ENCODE data around the gene NVL.

DNA sequence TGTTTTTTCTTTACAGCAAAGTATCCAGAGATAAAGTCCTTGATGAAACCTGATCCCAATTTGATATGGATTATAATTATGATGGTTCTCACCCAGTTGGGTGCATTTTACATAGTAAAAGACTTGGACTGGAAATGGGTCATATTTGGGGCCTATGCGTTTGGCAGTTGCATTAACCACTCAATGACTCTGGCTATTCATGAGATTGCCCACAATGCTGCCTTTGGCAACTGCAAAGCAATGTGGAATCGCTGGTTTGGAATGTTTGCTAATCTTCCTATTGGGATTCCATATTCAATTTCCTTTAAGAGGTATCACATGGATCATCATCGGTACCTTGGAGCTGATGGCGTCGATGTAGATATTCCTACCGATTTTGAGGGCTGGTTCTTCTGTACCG, 140.4 kb downstream of the NVL start:
- TF ChIP-seq, protein P1, sequence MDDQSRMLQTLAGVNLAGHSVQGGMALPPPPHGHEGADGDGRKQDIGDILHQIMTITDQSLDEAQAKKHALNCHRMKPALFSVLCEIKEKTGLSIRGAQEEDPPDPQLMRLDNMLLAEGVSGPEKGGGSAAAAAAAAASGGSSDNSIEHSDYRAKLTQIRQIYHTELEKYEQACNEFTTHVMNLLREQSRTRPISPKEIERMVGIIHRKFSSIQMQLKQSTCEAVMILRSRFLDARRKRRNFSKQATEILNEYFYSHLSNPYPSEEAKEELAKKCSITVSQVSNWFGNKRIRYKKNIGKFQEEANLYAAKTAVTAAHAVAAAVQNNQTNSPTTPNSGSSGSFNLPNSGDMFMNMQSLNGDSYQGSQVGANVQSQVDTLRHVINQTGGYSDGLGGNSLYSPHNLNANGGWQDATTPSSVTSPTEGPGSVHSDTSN (IDR thresholded peaks at IDR 0.05), result no peak
- no peak for TF ChIP-seq MXI1 (IDR thresholded peaks at IDR 0.05; ENCODE audit: low read depth, low read length)
- TF ChIP-seq POLR2AphosphoS5 (IDR thresholded peaks at IDR 0.05; ENCODE audit: low read depth, low read length), result no peak
- no peak for TF ChIP-seq RAD21 (IDR thresholded peaks at IDR 0.05; ENCODE audit: low read length)
- TF ChIP-seq, protein P2, sequence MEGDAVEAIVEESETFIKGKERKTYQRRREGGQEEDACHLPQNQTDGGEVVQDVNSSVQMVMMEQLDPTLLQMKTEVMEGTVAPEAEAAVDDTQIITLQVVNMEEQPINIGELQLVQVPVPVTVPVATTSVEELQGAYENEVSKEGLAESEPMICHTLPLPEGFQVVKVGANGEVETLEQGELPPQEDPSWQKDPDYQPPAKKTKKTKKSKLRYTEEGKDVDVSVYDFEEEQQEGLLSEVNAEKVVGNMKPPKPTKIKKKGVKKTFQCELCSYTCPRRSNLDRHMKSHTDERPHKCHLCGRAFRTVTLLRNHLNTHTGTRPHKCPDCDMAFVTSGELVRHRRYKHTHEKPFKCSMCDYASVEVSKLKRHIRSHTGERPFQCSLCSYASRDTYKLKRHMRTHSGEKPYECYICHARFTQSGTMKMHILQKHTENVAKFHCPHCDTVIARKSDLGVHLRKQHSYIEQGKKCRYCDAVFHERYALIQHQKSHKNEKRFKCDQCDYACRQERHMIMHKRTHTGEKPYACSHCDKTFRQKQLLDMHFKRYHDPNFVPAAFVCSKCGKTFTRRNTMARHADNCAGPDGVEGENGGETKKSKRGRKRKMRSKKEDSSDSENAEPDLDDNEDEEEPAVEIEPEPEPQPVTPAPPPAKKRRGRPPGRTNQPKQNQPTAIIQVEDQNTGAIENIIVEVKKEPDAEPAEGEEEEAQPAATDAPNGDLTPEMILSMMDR (IDR thresholded peaks at IDR 0.05), result no peak
- TF ChIP-seq GATA2 (CRISPR knock-in tag; IDR thresholded peaks at IDR 0.05), result no peak
- TF ChIP-seq, protein P3, sequence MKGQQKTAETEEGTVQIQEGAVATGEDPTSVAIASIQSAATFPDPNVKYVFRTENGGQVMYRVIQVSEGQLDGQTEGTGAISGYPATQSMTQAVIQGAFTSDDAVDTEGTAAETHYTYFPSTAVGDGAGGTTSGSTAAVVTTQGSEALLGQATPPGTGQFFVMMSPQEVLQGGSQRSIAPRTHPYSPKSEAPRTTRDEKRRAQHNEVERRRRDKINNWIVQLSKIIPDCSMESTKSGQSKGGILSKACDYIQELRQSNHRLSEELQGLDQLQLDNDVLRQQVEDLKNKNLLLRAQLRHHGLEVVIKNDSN (IDR thresholded peaks at IDR 0.05; ENCODE audit: borderline replicate concordance, low read depth), result no peak
- no peak for TF ChIP-seq RXRA (IDR thresholded peaks at IDR 0.05; ENCODE audit: borderline replicate concordance, low read depth)
- no peak for TF ChIP-seq NRF1 (IDR thresholded peaks at IDR 0.05; ENCODE audit: low read depth, low read length)
- no peak for TF ChIP-seq RFX5 (IDR thresholded peaks at IDR 0.05; ENCODE audit: low read length)
- TF ChIP-seq EZH2phosphoT487 (IDR thresholded peaks at IDR 0.05; ENCODE audit: borderline replicate concordance, low read depth), result no peak
- TF ChIP-seq, protein P4, sequence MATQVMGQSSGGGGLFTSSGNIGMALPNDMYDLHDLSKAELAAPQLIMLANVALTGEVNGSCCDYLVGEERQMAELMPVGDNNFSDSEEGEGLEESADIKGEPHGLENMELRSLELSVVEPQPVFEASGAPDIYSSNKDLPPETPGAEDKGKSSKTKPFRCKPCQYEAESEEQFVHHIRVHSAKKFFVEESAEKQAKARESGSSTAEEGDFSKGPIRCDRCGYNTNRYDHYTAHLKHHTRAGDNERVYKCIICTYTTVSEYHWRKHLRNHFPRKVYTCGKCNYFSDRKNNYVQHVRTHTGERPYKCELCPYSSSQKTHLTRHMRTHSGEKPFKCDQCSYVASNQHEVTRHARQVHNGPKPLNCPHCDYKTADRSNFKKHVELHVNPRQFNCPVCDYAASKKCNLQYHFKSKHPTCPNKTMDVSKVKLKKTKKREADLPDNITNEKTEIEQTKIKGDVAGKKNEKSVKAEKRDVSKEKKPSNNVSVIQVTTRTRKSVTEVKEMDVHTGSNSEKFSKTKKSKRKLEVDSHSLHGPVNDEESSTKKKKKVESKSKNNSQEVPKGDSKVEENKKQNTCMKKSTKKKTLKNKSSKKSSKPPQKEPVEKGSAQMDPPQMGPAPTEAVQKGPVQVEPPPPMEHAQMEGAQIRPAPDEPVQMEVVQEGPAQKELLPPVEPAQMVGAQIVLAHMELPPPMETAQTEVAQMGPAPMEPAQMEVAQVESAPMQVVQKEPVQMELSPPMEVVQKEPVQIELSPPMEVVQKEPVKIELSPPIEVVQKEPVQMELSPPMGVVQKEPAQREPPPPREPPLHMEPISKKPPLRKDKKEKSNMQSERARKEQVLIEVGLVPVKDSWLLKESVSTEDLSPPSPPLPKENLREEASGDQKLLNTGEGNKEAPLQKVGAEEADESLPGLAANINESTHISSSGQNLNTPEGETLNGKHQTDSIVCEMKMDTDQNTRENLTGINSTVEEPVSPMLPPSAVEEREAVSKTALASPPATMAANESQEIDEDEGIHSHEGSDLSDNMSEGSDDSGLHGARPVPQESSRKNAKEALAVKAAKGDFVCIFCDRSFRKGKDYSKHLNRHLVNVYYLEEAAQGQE (IDR thresholded peaks at IDR 0.05; ENCODE audit: low read depth, low read length), result no peak
- no peak for TF ChIP-seq FOSL2 (IDR thresholded peaks at IDR 0.05; ENCODE audit: borderline replicate concordance, low read depth)
- no peak for TF ChIP-seq TCF12 (IDR thresholded peaks at IDR 0.05)

Data from SK-N-SH (cell line).